NCI-H82 treated with DMSO at 0.1 percent for 48 hours (cell line): Measurements from ENCODE around the gene TRDN.

Experiments used
- DNase-seq: peaks from one replicate; lab custom pipeline; 2025; ENCODE audit not compliant: unreplicated experiment; lab: John Stamatoyannopoulos, UW

The TRDN gene, protein sequence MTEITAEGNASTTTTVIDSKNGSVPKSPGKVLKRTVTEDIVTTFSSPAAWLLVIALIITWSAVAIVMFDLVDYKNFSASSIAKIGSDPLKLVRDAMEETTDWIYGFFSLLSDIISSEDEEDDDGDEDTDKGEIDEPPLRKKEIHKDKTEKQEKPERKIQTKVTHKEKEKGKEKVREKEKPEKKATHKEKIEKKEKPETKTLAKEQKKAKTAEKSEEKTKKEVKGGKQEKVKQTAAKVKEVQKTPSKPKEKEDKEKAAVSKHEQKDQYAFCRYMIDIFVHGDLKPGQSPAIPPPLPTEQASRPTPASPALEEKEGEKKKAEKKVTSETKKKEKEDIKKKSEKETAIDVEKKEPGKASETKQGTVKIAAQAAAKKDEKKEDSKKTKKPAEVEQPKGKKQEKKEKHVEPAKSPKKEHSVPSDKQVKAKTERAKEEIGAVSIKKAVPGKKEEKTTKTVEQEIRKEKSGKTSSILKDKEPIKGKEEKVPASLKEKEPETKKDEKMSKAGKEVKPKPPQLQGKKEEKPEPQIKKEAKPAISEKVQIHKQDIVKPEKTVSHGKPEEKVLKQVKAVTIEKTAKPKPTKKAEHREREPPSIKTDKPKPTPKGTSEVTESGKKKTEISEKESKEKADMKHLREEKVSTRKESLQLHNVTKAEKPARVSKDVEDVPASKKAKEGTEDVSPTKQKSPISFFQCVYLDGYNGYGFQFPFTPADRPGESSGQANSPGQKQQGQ

DNA sequence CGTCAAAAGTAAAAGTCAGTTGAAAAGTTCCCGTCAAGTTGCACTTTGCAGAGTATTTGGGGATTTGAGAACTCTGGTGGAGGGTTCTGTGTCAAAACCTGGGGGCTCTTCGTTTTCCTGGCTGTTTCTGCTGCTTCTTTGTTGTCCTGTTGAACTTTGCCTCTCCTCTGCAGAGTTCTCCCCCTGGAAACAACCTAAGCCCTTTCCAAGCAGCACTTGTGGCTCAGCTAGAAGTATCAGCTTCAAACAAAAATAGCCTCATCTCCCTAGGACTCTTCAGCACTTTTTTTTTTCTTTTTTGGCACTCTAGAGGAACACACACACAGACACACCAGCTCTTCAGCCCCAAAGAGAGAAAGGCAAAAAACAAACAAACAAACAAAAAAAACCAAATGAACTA is at the start of gene TRDN:
TRDN (minus strand) TSS at position 169 of the 400 bp plus-strand sequence. CDS start 175 bp downstream, outside the sequence.
- no peak for DNase-seq

DNA sequence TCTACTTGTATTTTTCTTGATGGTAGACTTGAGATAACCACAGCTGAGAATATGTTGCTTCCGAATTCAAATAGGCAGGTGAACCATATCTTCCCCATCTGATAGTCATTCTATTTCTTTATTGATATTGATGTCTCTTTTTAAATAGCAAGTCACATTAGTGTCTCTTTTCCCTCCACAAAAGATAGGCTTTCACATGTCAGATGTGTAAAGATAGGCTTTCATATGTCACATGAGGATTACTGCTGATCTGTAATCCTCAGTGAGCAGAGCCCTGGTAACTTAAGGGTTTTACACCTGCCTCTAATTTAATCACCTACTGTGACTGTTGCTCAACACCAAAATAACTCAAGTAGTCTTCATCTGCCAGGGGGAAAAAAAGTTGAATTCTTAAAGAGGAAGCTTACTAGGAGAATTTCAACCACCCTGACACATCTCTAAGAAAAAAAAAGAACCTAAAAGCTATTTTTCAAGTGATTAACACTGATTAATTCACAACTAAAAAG is 45.3 kb upstream of the TRDN start:
- peak; percentile 80 for DNase-seq

DNA sequence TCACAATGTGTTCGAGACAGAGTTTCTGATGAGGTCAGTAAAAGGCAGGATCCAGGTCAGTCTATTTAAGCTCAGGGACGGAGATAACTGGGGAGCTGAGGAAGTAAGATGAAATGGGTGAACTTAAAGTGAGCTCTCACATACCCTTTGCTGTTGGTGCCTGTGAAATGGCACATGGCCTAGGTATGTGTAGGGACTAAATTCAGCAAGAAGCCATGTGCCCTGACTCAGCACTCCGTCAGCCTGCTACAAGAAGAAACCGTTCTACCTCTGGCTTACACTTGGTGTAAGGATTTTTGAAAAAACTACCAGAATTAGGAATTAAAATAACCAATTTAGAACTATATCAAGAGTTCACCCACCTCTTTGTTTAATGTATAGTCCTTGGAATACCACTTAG is 41.1 kb upstream of the TRDN start:
- DNase-seq, result no peak

DNA sequence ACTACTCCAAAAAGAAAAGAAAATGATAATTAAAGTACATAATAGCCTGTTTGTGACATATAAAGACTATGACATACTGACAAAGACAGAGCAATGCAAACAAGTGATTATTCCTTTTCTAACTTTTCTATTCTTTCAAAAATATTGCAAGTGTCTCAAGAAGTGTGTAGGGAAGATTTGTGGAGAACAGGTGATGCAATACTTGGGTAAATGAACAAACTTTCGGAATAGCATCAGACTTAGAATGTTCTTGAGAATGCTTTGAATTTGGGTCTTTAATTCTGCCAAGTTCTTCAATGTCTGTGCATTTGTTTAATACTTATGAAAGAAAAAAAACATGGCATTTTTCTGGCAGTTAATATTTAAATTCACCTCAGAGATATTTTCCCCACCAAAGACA is 40.0 kb upstream of the TRDN start:
- DNase-seq, result no peak

DNA sequence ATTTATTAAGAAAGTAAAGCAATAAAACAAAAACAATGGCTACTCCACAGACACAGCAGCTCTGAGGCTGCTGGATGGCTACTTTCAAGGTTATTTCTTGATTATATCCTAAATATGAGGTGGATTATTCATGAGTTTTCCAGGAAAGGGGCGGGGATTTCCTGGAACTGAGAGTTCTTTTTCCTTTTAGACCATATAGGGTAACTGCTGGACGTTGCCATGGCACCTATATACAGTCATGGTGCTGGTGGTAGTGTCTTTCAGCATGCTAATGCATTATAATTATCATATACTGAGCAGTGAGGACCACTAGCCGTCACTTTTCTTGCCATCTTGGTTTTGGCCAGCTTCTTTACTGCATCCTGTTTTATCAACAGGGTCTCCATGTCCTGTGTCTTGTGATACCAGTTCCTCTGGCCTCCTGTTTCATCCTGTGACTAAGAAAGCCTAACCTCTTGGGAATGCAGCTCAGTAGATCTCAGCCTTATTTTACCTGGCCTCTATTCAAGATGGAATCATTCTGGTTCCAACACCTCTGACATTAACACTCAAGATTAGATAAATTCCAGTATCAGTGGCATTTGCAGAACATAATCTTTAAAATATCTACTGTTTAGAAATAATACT is 32.3 kb upstream of the TRDN start:
- no peak for DNase-seq

DNA sequence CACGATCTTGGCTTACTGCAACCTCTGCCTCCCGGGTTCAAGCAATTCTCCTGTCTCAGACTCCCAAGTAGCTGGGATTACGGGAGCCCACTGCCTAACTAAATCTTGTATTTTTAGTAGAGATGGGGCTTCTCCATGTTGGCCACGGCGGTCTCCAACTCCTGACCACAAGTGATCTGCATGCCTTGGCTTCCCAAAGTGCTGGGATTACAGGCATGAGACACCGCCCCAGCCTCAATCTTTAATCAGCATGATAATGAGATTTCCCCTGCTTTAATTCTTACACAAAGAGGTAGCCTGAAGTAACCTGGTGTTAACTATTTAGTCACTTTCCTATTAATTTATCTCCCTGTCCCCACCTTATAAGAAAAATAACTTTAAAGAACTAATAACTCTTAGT is 31.3 kb upstream of the TRDN start:
- peak; percentile 80 for DNase-seq

DNA sequence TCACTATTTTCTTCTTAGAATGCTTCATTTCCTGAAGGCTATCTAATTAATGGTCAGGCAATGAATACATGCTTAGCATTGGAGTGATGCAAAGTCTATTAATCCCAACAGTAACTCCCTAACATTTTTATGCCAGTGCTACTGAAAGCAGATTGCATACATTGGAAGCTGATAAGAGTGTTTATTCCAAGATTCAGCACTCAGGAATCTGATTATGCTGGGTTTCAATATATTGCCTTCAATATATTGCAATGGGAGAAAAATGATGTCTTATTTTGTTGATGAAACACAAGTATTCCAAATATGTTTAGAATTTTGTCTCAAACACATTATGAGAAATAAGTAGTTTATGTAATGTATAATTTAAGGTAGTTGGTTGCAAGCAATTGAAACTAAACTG is 26.7 kb upstream of the TRDN start:
- DNase-seq, result no peak

DNA sequence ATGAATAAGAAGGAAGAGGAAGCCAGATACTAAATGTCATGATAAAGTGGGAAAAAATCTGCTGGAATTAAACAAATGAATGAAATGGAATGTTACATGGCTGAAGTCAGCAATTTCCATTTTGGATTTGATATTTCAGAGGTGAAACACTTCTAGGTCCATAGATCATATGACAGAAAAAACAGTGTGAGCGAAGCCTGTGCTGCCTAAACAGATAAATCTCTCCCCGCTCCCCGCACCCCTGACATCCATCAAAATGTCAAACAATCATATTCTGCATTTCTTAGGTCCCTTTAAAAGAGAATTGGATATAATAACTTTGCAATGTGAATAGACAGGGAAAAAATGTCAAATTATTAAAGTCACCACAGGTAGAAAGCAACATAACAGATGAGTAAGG is 26.0 kb upstream of the TRDN start:
- no peak for DNase-seq

DNA sequence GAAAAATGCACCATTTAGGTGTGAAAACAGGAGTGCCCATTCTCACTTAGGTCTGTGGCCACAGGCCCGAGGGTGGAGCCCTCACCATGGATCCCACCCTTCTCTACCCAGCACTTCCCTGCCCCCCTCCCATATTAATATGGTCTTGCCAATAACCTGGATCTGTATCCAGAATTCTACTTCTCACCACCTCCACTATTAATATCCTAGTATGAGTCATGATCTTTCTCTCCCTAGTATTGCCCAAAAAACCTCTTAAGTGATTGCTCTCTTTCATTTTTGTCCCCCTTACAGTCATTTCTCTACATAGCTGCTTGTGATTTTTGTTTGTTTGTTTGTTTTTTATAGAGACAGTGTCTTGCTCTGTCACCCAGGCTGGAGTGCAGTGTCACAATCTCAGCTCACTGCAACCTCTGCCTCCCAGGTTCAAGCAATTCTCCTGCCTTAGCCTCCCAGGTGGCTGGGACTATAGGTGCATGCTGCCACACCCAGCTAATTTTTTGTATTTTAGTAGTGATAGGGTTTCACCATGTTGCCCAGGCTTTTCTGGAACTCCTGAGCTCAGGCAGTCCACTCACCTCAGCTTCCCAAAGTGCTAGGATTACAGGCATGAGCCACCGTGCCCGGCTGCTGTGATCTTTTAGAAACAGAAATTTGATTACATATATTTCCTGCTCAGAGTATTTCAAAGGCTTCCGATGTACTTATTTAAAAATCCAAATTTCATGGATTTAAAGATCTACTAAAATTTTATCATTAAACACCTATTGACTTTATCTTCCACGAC is 24.5 kb upstream of the TRDN start:
- DNase-seq, result no peak

DNA sequence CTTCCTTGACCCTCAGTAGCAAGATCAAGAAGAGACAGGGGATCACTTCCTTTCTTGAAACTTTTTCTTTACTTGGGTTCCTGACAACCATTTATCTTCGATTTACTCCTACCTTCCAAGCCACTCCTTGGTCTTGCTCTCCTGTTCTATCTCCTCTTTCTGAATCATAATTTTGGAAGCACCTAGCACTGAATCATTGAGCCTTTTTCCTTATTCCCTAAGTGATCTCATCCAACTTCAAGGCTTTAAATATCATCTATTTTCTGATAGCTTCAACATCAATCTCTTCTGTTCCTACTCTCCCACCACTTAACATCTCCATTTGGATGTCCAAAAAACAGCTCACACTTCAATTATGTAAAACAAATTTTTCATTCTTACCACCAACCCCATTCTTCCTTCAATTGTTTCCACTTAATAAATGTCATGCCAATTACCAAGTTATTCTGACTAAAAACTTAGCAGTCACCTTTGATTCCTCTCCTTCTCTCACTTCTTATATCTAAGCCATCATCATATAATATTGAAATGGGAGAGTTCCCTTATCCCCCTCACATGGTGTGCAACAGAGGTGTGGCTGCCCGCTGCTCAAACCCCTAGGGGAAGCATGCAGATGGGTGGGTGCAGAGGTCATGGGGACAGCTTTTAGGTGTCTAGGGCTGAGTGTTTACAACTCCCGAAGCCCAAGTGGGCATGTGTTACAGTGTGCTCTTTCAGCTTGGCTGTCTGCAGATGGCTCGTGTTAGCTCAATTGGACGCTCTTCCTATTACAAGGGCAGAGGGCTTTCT is 23.4 kb upstream of the TRDN start:
- DNase-seq, result no peak

DNA sequence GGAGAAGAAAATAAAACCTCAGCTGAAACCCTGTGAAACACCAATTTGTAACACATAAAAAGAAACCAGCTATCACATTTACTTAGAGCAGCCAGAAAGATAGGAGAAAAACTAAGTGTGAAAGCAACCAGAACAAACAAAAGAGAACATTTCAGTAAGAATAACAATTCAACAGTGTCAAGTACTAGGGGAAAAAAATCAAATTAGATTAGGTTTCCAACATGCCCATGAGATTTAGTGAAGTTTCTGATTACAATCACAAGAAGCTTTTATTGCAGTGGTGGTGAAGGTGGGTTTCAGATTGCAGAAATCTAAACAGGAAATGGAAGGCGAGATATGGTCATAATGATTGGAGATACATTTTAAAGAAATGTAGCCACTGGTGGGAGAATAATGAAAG is 22.1 kb upstream of the TRDN start:
- no peak for DNase-seq

DNA sequence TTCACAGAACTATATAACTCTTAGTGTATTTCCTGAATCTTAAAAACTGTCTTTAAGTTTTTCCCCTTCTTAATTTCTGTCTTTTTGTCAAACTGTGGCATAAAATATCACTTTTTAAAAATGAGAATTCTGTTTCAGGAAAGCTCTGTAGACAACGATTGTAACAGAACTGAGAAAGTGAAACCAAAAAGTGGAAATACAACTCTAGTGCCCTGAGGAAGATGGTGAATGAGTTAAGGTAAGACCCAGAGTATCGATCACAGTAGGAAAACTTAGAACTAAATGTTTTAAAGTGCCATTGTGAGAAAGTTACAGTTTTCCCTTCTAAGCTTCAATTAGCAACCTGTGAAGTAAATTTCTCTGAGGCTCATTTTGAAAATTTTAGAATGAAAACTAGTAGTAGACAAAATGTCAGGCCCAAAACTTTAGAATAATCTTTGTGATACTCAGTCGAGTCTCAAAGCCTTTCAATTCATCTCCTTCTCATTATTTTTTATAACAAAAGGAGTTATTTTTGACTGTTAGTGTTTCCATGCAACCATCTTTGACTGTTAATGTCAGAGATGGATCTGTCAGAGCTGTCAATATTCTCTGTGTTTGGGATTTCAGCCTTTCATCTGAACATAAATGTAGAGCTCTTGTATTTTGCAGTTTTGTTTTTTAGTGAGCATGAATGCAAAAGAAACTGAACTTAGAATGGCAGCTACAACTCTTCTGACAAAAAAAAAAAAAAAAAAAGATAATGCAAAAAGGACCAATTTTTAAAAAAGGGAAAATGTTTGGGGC is 19.0 kb upstream of the TRDN start:
- DNase-seq, result no peak

DNA sequence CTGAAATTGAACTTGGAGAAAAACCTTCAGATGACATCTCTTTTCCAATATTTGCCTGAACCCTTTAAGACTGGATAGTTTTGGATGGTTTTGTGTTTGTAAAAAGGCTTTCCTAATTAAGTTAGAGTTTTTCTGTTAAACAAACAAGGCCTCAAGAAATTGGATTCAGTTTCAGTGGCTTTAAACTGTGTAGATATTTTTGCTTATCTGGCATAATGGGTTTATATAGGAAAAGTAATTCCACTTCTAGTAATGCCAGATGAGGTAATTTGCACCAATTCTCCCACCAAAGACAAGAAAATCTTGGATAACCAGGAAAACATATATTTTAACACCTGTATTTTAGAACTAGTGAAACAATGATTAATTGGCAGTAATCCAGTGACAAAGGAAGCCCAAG is 12.0 kb upstream of the TRDN start:
- no peak for DNase-seq

DNA sequence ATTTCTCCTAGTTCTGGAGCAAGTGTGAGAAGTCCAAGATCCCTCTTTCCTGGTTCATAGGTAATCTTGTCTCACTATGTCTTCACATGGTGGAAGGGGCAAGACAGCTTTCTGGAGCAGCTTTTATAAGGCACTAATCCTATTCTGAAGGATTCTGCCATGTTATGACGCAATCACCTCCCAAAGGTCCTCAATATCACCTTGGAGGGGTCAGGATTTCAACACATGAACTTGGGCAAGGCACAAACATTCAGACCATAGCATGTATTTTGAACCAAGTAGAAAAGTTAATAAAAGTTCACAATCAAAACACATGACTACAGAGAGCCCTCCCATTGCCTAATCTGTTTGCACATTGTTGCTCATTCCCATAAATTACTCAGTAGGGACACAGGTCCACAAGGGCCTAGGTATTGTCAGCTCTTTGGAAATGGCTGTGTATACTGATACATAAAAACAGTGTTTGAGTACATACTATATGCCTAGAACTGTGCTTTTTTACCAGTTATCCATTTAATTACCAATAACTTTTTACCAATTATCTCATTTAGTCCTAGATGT is 11.3 kb upstream of the TRDN start:
- no peak for DNase-seq

DNA sequence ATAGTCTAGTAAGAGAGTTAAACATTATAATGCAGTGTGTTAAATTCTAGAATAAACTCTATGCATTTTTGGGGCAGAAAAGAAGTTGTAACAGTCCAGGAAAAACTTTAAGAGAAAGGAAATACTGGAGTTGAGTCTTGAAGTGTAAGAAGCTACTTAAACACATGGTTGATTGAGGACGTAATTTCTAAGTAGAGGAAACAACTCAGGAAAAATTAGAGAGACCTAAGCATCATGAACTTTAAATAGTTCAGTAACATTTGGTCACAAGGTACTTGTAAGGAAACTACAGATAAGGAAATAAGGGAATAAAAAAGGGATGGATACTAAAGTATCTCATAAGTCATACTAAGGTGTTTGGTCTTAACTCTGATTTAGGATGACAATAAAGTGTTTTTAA is 4.7 kb upstream of the TRDN start:
- no peak for DNase-seq

DNA sequence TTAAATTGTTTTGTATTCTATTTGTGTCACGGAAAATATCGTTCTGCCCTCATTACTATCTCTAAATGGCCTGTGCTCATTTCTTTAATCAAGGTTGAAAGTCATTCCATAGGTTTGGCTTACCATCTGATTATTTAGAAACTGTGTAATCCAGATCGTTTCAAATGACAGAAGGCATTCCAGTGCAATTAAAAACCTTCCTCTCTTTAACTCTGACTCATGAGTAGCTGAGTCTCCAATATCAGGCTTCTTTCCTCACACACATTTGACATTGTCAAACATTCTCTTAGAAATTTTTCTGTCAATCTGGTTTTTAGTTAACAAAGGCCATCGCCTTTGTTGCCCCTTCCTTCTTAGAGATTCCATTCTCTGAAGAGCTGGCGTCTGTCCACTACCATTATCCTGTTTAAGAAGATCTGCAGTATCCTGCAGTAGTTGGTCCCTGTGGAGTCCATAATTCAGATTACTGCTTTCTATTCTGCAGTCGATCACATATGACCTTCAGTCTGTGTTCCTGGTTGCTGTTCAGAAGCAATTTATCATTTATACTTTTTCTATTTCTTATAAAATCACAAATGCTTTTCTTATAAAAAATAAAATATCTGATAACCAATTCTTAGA is 3.9 kb upstream of the TRDN start:
- peak; percentile 30 for DNase-seq

DNA sequence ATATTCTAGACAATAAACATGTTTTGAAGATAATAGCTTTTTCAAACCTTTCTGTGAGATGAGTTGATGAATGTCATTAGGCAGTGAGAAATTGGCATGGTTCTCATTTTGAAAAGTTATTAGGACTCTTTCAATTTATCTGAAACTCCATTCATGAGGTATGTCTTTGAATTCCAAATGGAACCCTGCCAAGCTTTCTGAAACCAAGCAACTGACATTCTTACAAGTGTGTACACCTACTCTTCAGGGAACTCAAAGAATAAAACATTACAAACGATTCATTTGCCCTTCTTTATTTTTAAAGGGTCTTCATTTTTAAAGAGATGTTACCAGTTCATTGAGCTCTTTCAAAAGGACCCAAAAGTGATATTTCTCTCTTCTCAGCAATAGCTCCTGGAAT is 2.1 kb upstream of the TRDN start:
- no peak for DNase-seq

DNA sequence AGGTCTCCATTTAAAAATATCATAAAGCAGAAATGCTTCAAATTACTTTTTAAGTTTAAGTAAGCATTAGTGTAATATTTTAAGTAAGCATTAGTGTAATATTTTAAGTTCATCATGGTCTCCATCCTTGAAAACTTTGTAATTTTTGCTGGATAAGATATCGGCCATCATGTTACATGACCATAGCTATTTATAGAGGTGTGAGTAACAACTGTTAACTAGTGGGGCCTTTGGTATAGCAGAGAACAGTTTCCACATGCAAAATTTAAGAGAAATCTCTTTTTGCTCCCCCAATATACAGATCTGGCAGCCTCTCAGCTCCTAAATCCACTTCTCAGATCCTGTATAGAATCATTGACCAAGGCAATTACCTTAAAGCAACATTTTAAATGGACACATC is 468 bp downstream of the TRDN start:
- no peak for DNase-seq

DNA sequence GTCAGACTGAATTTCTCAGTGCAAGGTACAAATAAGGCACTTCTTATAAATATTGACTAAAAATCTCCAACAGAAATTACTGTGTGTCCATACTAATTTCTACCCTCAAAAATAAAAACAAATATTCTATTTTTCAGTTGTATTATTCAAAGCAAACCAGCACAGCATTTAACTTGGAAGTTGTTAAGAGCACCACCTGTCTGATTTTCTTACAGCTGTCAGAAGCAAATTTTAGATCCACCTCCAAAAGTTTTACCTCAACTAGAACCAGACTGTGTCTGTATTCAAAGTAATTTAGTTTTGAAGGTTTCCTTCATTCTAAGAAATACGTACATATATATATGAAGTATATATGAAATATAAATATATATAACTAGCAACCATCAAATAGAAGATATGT is 1.2 kb downstream of the TRDN start:
- DNase-seq, result no peak
